ENCODE data around the gene CACNA1G. TPM values are rescaled to one million over a fixed set of nuclear protein-coding genes. Genes with fewer than 3 reads are reported as not detected.

Gene CACNA1G
- polyA plus RNA-seq, 1 donor (not counting 4 experiments of a cell fraction or from before 2014, with no cell fraction given) = 0.07 TPM

DNA sequence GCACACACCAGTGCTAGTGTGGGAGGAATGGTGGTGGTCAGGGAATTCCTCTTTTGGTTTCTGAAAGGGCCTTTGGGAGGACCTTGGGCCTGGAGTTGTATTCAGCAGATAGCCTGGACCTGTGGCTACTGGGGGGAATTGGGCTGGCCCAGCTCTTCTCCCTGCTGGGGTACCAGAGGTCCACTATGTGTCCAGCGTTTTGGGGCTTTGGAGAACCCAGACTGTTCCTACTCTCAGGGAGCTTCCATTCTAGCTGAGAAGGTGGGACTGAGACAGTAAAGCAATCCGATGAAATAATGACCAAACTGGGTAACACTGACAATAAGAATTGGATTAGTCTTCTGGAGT lies 25.6 kb upstream of the CACNA1G start:
- Histone ChIP-seq H3K9me3 (ENCODE audit: control insufficient read depth, low read depth, low read length) (no peaks in the 10 kb centered on the region), H3K79me2 (ENCODE audit: control insufficient read depth, insufficient read depth, low read length) (peaks cover 74% of the 10 kb centered on the region), H3K4me1 (ENCODE audit: control insufficient read depth, extremely low read depth, insufficient read depth, low read length) (peaks cover 61% of the 10 kb centered on the region), H3K27ac (ENCODE audit: control insufficient read depth, insufficient read depth, low read length) (peak overlapping the region; percentile 71), H4K20me1 (ENCODE audit: control insufficient read depth, extremely low read depth, insufficient read depth, low read length) (peaks cover 7% of the 10 kb centered on the region), H3K36me3 (ENCODE audit: control insufficient read depth in 2 of 2, extremely low read depth in 1 of 2, insufficient read depth in 2 of 2, low read length in 2 of 2) (peaks cover 20 to 41% of the 10 kb centered on the region in 2 experiments), H3K4me2 (ENCODE audit: control insufficient read depth, extremely low read depth, insufficient read depth, low read depth, low read length) (peak overlapping the region; percentile 93), H3K27me3 (ENCODE audit: control insufficient read depth, extremely low read depth, insufficient read depth, low read length) (no peaks in the 10 kb centered on the region), H2AFZ (ENCODE audit: control insufficient read depth, low read length) (no peak overlapping the region), H3K4me3 (ENCODE audit: control insufficient read depth in 2 of 3, extremely low read depth in 1 of 3, insufficient read depth in 2 of 3, low read depth in 1 of 3, low read length in 3 of 3) (peak overlapping the region; percentile 67 to 82 (median 70)), H3K9me1 (ENCODE audit: control insufficient read depth, extremely low read depth, insufficient read depth, low read length) (peaks cover 3% of the 10 kb centered on the region), H3K9ac (ENCODE audit: control insufficient read depth, extremely low read depth, insufficient read depth, low read length) (peak overlapping the region; percentile 82)
- dilution Hi-C loops (cut with MboI; ENCODE audit: extremely low pct_ligation_motif_present, low sequenced_read_pairs) = no loop called here
- no peak for TF ChIP-seq EZH2 (IDR thresholded peaks at IDR 0.05; ENCODE audit: low read length)
- TF ChIP-seq CTCF (optimal IDR thresholded peaks at IDR 0.05 in 1 of 3, IDR thresholded peaks at IDR 0.05 in 1 of 3, conservative IDR thresholded peaks at IDR 0.05 in 1 of 3; ENCODE audit: extremely low read depth in 1 of 3, insufficient read depth in 2 of 3, low read length in 3 of 3) = no peak
- FAIRE-seq (no peak), DNase-seq (ENCODE audit: low read depth, low spot score) (no peak)

DNA sequence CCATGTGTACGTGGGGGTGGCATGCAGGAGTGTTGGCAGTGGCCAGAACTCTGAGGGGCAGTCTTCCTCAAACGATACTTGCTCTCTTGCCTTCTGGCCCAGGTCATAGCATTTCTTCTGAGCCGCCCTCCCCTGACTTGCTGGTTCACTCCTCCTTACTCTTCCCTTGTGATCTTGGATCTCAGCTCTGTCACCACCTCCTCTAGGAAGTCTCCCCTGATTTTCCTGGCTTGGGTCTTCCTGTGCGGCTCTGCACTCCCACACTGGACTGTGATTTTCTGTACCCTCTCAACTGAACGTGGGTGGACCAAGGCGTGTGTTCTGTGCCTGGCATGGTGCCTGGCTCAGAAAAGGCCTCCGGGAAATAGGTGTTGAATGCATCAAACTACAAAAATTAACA lies 25.1 kb upstream of the CACNA1G start:
- H3K27me3 ChIP-seq (ENCODE audit: control insufficient read depth, extremely low read depth, insufficient read depth, low read length) = no peaks in the 10 kb centered on the region
- H3K4me1 ChIP-seq (ENCODE audit: control insufficient read depth, extremely low read depth, insufficient read depth, low read length) = peaks cover 66% of the 10 kb centered on the region
- TF ChIP-seq CTCF (optimal IDR thresholded peaks at IDR 0.05 in 1 of 3, IDR thresholded peaks at IDR 0.05 in 1 of 3, conservative IDR thresholded peaks at IDR 0.05 in 1 of 3; ENCODE audit: extremely low read depth in 1 of 3, insufficient read depth in 2 of 3, low read length in 3 of 3) (no peak), EZH2 (IDR thresholded peaks at IDR 0.05; ENCODE audit: low read length) (no peak)
- DNase-seq (ENCODE audit: low read depth, low spot score) (no peak), FAIRE-seq (peak; percentile 85)
- H2AFZ ChIP-seq (ENCODE audit: control insufficient read depth, low read length) = no peak overlapping the region
- H4K20me1 ChIP-seq (ENCODE audit: control insufficient read depth, extremely low read depth, insufficient read depth, low read length) = peaks cover 7% of the 10 kb centered on the region
- H3K36me3 ChIP-seq (ENCODE audit: control insufficient read depth in 2 of 2, extremely low read depth in 1 of 2, insufficient read depth in 2 of 2, low read length in 2 of 2) = peaks cover 22 to 41% of the 10 kb centered on the region in 2 experiments
- H3K9ac ChIP-seq (ENCODE audit: control insufficient read depth, extremely low read depth, insufficient read depth, low read length) = peak overlapping the region; percentile 82
- H3K79me2 ChIP-seq (ENCODE audit: control insufficient read depth, insufficient read depth, low read length) = peaks cover 74% of the 10 kb centered on the region
- H3K4me2 ChIP-seq (ENCODE audit: control insufficient read depth, extremely low read depth, insufficient read depth, low read depth, low read length) = peak overlapping the region; percentile 93
- H3K9me1 ChIP-seq (ENCODE audit: control insufficient read depth, extremely low read depth, insufficient read depth, low read length) = peaks cover 3% of the 10 kb centered on the region
- dilution Hi-C loops (cut with MboI; ENCODE audit: extremely low pct_ligation_motif_present, low sequenced_read_pairs) = no loop called here
- H3K9me3 ChIP-seq (ENCODE audit: control insufficient read depth, low read depth, low read length) = no peaks in the 10 kb centered on the region
- peak overlapping the region; percentile 67 to 82 (median 70) for H3K4me3 ChIP-seq (ENCODE audit: control insufficient read depth in 2 of 3, extremely low read depth in 1 of 3, insufficient read depth in 2 of 3, low read depth in 1 of 3, low read length in 3 of 3)
- H3K27ac ChIP-seq (ENCODE audit: control insufficient read depth, insufficient read depth, low read length) = peak overlapping the region; percentile 71
